HL-60/S4 treated with retinoic acid at 250 ng/mL for 4 days and 3 days (cell line): ENCODE results near the gene IL1RN.

Experiments used
- in situ Hi-C: fragments of 300-500 bp; cut with MboI; formaldehyde crosslinking; loops from 2 replicates; pipeline ENCODE4 v1.7.0; 2022; ENCODE audit warnings: low sequenced_read_pairs

Gene IL1RN

GRCh38 chr2:113172721-113173541, 45.5 kb downstream of the IL1RN start:
- in situ Hi-C loops: no loop called here

GRCh38 chr2:113173542-113174375, 46.4 kb downstream of the IL1RN start, which contains the start of gene PSD4:
PSD4 (plus strand) TSS chr2:113173971; CDS start chr2:113182457, 8,486 bp downstream.
- in situ Hi-C loops: no loop called here

GRCh38 chr2:113174376-113174750, 47.0 kb downstream of the IL1RN start:
- in situ Hi-C loops: no loop called here

GRCh38 chr2:113175042-113175628, 47.7 kb downstream of the IL1RN start:
- in situ Hi-C loops: no loop called here

GRCh38 chr2:113175736-113176695, 48.6 kb downstream of the IL1RN start:
- in situ Hi-C loops: no loop called here

GRCh38 chr2:113176696-113177355, 49.4 kb downstream of the IL1RN start:
- in situ Hi-C loops: no loop called here

- in situ Hi-C loops: no loop called here
Measured at GRCh38 chr2:113178069-113178746, 50.8 kb downstream of the IL1RN start.

GRCh38 chr2:113178891-113179290, 51.5 kb downstream of the IL1RN start:
- in situ Hi-C loops: no loop called here

- in situ Hi-C loops: no loop called here
Measured at GRCh38 chr2:113179446-113180045, 52.1 kb downstream of the IL1RN start.

- in situ Hi-C loops: no loop called here
Measured at GRCh38 chr2:113180131-113180946, 52.9 kb downstream of the IL1RN start.

- in situ Hi-C loops: no loop called here
Measured at GRCh38 chr2:113181258-113182051, 54.1 kb downstream of the IL1RN start.

GRCh38 chr2:113182471-113183260, 55.3 kb downstream of the IL1RN start:
- in situ Hi-C loops: no loop called here

GRCh38 chr2:113183264-113183663, 55.9 kb downstream of the IL1RN start:
- in situ Hi-C loops: no loop called here
